Measurements from ENCODE around the gene DNM2.

The DNM2 gene

DNA sequence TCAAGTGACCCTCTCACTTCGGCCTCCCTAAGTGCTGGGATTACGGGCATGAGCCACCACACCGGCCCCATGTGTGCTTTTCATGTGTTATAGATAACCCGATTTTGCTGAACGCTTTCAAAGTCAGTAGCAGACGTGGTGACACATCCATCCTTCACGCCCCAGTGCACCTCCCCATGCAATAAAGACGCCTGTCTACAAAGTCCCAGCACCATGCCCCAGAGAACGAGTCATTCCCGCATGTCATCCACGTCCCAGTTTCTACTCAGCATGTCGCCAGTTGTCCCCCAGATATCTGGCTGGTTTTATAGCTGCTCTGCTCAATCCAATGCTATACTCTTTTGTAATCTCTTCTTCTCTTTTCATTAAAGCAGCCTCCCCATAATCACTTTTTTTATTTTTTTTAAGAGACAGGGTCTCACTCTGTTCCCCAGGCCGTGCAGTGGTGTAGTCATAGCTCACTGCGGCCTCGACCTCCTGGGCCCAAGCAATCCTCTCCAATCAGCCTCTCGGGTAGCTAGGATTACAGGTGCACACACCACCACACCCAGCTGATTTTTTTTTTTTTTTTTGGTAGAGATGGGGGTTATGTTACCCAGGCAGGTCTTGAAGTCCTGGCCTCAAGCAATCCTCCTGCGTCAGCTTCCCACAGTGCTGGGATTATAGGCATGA, 42.5 kb downstream of the DNM2 start:
- TF ChIP-seq, protein P1, sequence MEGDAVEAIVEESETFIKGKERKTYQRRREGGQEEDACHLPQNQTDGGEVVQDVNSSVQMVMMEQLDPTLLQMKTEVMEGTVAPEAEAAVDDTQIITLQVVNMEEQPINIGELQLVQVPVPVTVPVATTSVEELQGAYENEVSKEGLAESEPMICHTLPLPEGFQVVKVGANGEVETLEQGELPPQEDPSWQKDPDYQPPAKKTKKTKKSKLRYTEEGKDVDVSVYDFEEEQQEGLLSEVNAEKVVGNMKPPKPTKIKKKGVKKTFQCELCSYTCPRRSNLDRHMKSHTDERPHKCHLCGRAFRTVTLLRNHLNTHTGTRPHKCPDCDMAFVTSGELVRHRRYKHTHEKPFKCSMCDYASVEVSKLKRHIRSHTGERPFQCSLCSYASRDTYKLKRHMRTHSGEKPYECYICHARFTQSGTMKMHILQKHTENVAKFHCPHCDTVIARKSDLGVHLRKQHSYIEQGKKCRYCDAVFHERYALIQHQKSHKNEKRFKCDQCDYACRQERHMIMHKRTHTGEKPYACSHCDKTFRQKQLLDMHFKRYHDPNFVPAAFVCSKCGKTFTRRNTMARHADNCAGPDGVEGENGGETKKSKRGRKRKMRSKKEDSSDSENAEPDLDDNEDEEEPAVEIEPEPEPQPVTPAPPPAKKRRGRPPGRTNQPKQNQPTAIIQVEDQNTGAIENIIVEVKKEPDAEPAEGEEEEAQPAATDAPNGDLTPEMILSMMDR (conservative IDR thresholded peaks at IDR 0.05; ENCODE audit: low read depth, low read length) = no peak
- H3K4me3 ChIP-seq (ENCODE audit: low read depth, low read length) = no peak overlapping the region
- DNase-seq (ENCODE audit: low read depth) = no peak

DNA sequence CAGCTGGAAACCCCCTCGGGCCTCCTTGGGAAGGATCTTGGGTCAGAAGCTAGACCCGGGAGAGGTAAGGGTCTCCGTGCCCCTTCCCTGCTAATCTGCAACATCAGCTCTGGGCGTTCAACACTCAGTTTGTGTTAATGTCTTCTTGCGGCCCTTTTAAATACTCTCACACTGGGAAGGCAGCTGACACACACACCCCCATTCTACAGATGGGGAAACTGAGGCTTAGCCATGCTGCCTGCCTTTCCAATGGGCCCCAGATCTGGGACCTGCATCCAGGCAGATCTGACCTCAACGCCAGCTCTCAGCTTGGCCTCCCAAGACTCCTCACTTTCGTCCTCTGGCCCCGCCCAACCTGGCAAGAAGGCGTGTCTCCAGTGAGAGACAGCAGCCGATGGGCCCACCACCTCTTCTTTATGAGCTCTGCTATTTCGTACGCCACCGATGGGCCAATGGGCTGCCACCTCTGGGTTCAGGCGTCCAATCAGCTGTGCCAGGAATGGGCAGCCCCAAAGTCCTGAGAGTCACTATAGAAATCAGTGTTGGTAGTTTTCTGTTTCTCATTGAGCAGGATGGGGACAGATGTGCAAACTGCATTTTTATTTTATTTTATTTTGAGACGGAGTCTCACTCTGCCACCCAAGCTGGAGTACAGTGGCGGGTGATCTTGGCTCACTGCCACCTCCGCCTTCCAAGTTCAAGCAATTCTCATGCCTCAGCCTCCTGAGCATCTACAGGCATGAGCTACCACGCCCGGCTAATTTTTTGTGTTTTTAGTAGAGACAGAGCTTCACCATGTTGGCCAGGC, 43.8 kb downstream of the DNM2 start:
- no peak for DNase-seq (ENCODE audit: low read depth)
- TF ChIP-seq, protein P1 (conservative IDR thresholded peaks at IDR 0.05; ENCODE audit: low read depth, low read length) = no peak
- no peak overlapping the region for H3K4me3 ChIP-seq (ENCODE audit: low read depth, low read length)

DNA sequence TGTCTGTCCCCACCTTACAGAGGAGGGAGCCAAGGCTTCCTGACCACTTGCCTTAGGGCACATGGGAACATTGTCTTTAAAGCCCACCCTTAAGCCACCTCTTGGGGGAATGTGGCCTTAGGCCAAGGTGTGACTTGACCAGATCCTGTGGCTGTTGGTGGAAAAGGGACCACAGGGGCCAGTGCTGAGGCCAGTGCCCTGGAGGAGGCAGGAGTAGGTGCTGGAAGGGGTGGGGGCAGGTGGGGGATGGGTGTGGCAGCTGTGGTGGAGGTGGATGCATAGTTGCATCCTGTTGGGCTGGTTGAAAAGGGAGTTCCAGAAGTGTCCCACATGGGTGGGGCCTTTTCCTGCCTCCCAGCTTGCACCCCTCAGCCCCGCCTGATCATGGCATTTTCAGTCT, 44.8 kb downstream of the DNM2 start:
- TF ChIP-seq, protein P1 (conservative IDR thresholded peaks at IDR 0.05; ENCODE audit: low read depth, low read length) = no peak
- no peak for DNase-seq (ENCODE audit: low read depth)
- no peak overlapping the region for H3K4me3 ChIP-seq (ENCODE audit: low read depth, low read length)

DNA sequence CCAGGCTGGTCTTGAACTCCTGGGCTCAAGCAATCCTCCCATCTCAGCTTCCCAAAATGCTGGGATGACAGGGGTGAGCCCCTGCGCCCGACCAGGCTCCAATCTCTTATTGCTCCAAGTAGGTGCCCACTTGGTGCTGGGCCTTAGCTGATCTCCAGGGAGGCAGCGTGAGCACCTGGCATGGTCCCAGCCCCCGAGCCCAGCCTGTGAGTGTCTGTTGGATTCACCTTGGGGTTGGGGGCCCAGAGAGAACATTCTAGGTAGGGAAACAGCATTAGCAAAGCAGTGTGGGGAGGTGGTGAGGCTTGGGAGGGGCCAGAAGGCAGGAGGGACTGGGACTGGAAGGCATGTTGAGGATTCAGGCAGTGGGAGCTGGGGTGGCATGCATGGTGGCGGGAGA, 45.5 kb downstream of the DNM2 start:
- TF ChIP-seq, protein P1 (conservative IDR thresholded peaks at IDR 0.05; ENCODE audit: low read depth, low read length) = no peak
- no peak overlapping the region for H3K4me3 ChIP-seq (ENCODE audit: low read depth, low read length)
- no peak for DNase-seq (ENCODE audit: low read depth)

DNA sequence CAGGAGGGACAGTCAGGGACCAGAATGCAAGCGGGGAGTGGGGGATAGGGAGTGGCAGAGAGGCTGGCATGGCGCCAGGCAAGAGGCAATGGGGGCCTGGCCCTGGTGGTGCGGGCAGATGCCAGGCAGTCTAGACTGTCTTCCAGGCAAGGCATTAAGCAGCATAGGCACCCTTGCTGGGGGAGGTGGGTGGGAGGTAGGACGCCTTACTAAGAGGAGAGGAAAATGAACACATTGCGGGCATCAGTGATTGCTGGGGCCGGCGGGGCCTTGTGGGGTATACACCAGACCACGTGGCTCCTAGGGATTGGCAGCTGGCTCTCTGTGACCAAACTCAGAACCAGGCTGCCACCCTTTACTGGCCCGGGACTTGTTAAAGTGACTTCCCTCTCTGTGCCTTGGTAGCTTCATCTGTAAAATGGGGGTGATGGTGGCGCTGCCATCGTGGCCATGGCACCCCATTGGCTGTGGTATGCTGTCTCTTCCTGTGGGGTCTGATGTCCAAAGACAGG, 46.0 kb downstream of the DNM2 start:
- H3K4me3 ChIP-seq (ENCODE audit: low read depth, low read length) = no peak overlapping the region
- TF ChIP-seq, protein P1 (conservative IDR thresholded peaks at IDR 0.05; ENCODE audit: low read depth, low read length) = no peak
- DNase-seq (ENCODE audit: low read depth) = no peak

DNA sequence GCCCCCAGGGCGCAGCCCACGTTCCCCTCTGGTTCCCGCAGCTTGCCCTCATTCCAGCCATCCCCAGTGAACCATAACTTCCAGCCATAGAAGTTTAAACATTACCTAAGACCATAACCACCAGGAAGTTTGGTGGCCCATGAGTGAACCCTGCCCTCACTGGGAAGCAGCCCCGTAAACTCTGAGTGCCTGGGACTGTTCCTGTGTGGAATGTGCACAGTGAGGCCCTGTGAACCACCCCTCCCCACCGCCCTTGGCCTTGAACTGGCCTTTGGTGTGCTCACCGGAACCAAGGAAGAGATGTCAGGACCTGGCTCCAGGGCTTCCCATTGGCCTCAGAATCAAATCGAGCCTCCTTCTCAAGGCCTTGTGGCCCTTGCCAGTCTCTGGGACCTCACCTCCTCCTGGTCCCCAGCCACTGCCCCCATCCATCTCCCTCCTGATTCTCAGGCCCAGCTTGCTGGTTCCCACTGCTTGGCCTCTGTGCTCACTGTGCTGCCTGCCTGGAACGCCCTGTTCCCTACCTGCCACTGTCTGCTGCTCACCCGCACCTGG, 46.5 kb downstream of the DNM2 start:
- no peak overlapping the region for H3K4me3 ChIP-seq (ENCODE audit: low read depth, low read length)
- TF ChIP-seq, protein P1 (conservative IDR thresholded peaks at IDR 0.05; ENCODE audit: low read depth, low read length) = no peak
- no peak for DNase-seq (ENCODE audit: low read depth)
